Left kidney (tissue), 2 donors: Measurements from ENCODE around the gene TERT. TPM values are rescaled to one million over a fixed set of nuclear protein-coding genes. Genes with fewer than 3 reads are reported as not detected.

Source experiments
- DNase-seq: peaks from one replicate; pipeline ENCODE4 v3.0.0-alpha.2; 2013
- polyA plus RNA-seq: library from polyadenylated mRNA; unstranded; fragments of 120-200 nt; gene quantifications from one replicate; pipeline ENCODE4 v1.2.1, GENCODE V29; 2013; ENCODE audit not compliant: insufficient read length

Gene TERT
- polyA plus RNA-seq, 1 donor, result 0.33 TPM

- DNase-seq, result no peak
These were observed 23.9 kb upstream of the TERT start for GRCh38 chr5:1318659-1319251.

- DNase-seq, result no peak
These were observed 23.2 kb upstream of the TERT start for GRCh38 chr5:1317921-1318565.

- DNase-seq, result no peak
These were observed 21.9 kb upstream of the TERT start for GRCh38 chr5:1316588-1317340.

GRCh38 chr5:1315709-1316587 is 21.1 kb upstream of the TERT start:
- no peak for DNase-seq

GRCh38 chr5:1315018-1315708 is 20.3 kb upstream of the TERT start:
- no peak for DNase-seq

- DNase-seq, result no peak
These were observed 19.7 kb upstream of the TERT start for GRCh38 chr5:1314564-1314982.

GRCh38 chr5:1312993-1313833 is 18.3 kb upstream of the TERT start:
- no peak for DNase-seq

GRCh38 chr5:1312206-1312605 is 17.3 kb upstream of the TERT start:
- no peak for DNase-seq

- DNase-seq, result no peak
These were observed 16.7 kb upstream of the TERT start for GRCh38 chr5:1311439-1312055.

- DNase-seq, result no peak
These were observed 15.2 kb upstream of the TERT start for GRCh38 chr5:1310118-1310517.

GRCh38 chr5:1304033-1304432 is 9.2 kb upstream of the TERT start:
- no peak for DNase-seq

GRCh38 chr5:1302258-1302657 is 7.4 kb upstream of the TERT start:
- DNase-seq, result no peak

GRCh38 chr5:1300581-1301083 is 5.8 kb upstream of the TERT start:
- DNase-seq, result no peak

GRCh38 chr5:1299961-1300360 is 5.1 kb upstream of the TERT start:
- DNase-seq, result no peak

GRCh38 chr5:1299511-1299850 is 4.6 kb upstream of the TERT start:
- DNase-seq, result no peak

GRCh38 chr5:1298723-1299510 is 4.0 kb upstream of the TERT start:
- no peak for DNase-seq

- DNase-seq, result no peak
These were observed 3.2 kb upstream of the TERT start for GRCh38 chr5:1298067-1298551.

GRCh38 chr5:1297243-1297642 is 2.4 kb upstream of the TERT start:
- DNase-seq, result no peak

GRCh38 chr5:1295650-1296037 is 776 bp upstream of the TERT start:
- no peak for DNase-seq
